Fibroblast of skin of abdomen (primary cell): Measurements from ENCODE around the gene GPRASP1. TPM values are rescaled to one million over a fixed set of nuclear protein-coding genes. Genes with fewer than 3 reads are reported as not detected.
"Not testable (repeated sequence)": the region's sequence is repeated elsewhere in the genome, so short reads cannot be mapped to it uniquely, and the experiment has no call there.

Experiments used
- DNase-seq: peaks from one replicate; pipeline ENCODE4 v3.0.0-alpha.2; 2013
- polyA plus RNA-seq, 2 experiments: library from polyadenylated mRNA; unstranded; fragments of 120-200 nt; gene quantifications; one replicate each; pipeline ENCODE4 v1.2.1, GENCODE V29; 2013; ENCODE audit not compliant: insufficient read length in 2 of 2

Gene GPRASP1, protein sequence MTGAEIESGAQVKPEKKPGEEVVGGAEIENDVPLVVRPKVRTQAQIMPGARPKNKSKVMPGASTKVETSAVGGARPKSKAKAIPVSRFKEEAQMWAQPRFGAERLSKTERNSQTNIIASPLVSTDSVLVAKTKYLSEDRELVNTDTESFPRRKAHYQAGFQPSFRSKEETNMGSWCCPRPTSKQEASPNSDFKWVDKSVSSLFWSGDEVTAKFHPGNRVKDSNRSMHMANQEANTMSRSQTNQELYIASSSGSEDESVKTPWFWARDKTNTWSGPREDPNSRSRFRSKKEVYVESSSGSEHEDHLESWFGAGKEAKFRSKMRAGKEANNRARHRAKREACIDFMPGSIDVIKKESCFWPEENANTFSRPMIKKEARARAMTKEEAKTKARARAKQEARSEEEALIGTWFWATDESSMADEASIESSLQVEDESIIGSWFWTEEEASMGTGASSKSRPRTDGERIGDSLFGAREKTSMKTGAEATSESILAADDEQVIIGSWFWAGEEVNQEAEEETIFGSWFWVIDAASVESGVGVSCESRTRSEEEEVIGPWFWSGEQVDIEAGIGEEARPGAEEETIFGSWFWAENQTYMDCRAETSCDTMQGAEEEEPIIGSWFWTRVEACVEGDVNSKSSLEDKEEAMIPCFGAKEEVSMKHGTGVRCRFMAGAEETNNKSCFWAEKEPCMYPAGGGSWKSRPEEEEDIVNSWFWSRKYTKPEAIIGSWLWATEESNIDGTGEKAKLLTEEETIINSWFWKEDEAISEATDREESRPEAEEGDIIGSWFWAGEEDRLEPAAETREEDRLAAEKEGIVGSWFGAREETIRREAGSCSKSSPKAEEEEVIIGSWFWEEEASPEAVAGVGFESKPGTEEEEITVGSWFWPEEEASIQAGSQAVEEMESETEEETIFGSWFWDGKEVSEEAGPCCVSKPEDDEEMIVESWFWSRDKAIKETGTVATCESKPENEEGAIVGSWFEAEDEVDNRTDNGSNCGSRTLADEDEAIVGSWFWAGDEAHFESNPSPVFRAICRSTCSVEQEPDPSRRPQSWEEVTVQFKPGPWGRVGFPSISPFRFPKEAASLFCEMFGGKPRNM (N-terminal part only)
- polyA plus RNA-seq (2013, experiment 1 of 2; ENCODE audit: insufficient read length): 3.2 TPM
- 3.3 TPM for polyA plus RNA-seq (2013, experiment 2 of 2; ENCODE audit: insufficient read length)

GRCh38 chrX:102651242-102652011, at the start of gene GPRASP1:
Gene GPRASP1, plus strand, starts transcription at chrX:102651483. Its CDS starts 2,431 bp downstream, at chrX:102653914.
- peak; percentile 56 for DNase-seq

DNA sequence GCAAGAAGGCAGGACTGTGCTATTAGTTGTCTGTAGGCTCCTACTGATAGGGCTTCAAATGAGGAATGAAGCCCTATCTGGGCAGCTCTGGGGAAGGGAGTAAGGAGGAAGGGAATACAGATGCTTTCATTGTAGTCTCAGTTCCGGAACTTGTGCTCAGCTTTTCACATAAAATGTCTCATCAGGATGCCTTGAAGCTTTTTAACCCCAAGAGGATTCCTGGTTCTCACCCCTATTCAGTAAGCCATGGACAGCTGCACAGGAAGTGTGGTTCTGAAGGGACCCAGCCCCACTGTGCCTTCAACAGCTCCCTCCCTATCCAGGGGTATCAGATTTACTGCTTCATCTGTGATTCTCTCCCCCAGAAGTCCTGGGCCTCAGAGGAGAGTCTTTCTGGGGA, 47.0 kb upstream of the GPRASP1 start:
- DNase-seq: no peak

GRCh38 chrX:102606115-102606514, 45.2 kb upstream of the GPRASP1 start:
- no peak for DNase-seq

GRCh38 chrX:102610905-102611304, 40.4 kb upstream of the GPRASP1 start:
- no peak for DNase-seq

- DNase-seq: no peak
These were observed 27.2 kb upstream of the GPRASP1 start for GRCh38 chrX:102624105-102624504.

- no peak for DNase-seq
These were observed 23.6 kb upstream of the GPRASP1 start for GRCh38 chrX:102627640-102628039.

GRCh38 chrX:102637561-102637960, 13.7 kb upstream of the GPRASP1 start:
- DNase-seq: no peak

DNA sequence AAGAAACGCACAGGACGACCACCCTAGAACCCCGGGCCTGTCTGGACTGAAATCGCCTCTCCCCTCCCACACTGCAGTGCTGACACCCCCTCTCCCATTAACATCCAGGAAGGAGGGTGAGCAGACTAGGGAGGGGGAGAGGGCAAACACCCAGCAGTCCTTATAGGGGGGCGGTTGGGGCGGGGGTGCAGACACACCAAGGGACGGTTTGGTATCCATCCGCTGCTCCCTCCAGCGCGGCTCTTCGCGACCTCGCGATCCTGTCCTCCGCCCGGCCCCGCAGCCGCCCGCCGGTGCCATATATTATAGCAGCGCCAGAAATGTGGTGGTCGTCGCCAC, 411 bp upstream of the GPRASP1 start:
- no peak for DNase-seq

DNA sequence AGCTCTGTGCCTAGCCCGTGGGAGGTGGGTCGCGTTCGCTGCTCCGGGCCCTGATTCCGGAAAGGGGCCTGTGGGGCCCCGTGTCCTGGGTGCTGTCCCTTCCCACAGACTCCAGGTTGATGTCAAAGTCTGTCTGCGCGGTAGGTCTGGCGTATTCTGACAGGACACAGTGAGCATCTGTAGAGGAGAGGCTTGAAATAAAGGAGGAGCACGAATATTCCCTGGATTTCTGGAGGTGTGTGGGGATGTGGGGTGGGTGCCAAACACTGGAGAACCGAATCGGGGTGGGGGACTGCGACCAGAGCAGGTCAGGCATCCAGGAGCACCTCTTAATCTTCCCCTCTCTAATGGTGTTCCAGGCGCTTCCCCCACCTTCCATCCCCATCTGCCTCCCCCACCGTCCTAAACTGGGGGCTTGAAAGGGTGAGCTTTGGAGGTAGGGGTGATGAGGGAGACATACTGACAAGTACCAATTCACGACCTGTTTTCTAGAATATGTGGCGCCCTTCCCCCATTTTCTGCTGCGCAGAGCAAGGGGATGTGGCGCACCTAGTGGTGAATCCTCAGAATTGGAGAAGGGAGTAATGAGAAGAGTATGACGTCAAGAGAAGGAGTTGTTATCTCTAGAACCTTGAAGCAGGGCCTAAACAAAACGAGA, 877 bp downstream of the GPRASP1 start:
- peak; percentile 44 for DNase-seq

DNA sequence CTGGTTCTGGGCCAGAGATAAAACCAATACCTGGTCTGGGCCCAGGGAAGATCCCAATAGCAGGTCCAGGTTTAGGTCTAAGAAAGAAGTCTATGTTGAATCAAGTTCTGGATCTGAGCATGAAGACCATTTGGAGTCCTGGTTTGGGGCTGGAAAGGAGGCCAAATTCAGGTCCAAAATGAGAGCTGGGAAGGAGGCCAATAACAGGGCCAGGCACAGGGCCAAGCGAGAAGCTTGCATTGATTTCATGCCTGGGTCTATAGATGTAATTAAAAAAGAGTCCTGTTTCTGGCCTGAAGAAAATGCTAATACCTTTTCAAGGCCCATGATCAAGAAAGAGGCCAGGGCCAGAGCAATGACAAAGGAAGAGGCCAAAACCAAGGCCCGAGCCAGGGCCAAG, 3.4 kb downstream of the GPRASP1 start:
- DNase-seq: no peak

DNA sequence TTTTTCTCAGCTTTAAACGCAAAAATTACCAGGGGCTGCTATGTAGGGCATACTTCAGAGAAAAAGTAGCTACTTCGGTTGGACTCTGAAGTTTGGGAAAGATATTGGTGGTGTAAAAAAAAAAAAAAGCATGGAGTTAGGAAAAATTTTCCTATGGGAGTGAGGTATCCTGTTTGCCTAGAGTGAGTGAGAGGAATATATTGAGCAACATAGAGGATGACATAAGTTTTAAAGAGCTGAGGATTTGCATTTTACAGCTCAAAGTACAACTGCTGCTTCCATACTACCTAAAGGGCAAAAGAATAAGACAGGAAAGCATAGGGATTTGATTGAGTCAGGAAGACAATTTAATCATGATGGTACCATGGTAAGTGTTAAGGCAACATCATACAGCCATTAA, 7.3 kb downstream of the GPRASP1 start:
- no peak for DNase-seq

DNA sequence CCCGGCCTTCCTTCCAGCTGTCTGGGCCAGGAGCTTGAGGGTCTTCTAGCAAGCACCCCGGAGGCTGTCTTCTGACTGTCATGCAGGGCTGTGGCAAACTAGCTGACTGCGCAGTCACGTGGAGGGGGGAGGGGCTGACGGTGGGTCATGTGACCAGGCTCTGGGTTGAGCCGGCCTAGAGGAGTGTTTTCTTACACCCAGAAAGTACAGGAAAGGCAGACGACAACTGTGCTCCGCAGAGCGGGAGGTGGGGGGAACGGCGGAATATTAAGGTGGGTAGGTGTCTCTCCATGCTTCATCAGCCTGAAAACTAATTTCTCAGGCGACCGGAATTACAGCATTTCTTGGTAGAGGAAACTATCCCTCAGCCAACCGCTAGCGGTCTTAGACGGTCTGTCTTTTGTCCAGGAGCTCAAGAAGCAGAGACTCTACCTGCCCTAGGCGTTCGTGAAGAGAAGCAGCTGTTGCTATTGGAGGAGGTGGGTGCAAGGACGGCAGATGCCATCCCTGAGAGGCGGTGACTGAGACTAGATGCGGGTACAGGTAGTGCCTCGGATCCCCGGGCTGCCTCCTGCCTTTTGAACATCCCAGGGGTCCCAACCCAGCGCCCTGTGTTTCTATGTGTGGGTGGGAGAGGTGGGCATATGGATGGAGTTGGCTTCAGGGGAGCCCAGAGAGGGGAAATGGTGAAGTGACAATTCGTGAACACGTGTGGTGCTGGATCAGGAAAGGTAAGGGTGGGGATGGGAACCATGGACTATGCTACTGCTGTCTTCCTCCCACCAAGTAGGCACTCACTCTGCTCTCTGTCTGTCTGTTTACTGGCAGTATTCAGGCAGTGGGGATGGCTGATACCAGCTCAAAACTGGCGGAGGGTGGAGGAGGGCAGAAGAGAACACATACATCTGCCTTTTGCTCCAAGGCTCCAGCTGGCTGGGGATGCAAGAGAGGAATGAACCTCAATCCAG, 8.8 kb downstream of the GPRASP1 start:
- DNase-seq: peak; percentile 68

- not testable (repeated sequence) for DNase-seq
These were observed 12.5 kb downstream of the GPRASP1 start for GRCh38 chrX:102663820-102664219.

DNA sequence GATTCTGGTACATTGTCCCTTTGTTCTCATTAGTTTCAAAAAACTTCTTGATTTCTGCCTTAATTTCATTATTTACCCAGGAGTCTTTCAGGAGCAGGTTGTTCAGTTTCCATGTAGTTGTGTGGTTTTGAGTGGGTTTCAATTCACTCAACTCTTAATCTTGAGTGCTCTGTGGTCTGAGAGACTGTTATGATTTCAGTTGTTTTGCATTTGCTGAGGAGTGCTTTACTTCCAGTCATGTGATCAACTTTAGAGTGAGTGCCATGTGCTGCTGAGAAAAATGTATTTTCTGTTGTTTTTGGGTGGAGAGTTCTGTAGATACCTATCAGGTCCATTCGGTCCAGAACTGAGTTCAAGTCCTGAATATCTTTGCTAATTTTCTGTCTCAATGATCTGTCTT, 15.8 kb downstream of the GPRASP1 start:
- not testable (repeated sequence) for DNase-seq

DNA sequence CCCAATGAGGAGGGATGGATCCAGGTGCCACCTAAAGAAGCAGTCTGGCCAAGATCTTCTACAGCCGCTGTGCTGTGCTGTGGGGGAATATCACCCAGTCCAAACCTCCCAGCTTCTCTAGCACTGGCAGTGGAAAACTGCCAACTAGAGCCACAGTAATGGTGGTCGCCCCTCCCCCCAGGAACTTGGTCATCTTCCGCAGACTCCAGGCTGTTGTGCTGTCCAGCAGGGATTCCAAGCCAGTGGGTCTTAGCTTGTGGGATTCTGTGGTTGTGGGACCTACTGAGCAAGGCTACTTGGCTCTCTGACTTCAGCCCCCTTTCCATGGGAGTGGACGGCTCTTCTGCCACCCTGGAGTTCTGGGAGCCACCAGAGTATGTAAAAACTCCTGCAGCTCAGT, 18.2 kb downstream of the GPRASP1 start:
- no peak for DNase-seq

GRCh38 chrX:102672856-102673255, 21.6 kb downstream of the GPRASP1 start:
- peak; percentile 19 for DNase-seq

DNA sequence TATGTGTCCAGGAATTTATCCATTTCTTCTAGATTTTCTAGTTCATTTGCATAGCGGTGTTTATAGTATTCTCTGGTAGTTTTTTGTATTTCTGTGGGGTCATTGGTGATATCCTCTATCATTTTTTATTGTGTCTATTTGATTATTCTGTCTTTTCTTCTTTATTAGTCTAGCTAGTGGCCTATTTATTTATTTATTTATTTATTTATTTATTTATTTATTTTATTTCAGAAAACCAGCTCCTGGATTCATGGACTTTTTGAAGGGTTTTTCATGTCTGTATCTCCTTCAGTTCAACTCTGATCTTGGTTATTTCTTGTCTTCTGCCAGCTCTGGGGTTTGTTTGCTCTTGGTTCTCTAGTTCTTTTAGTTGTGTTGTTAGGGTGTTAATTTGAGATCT, 26.2 kb downstream of the GPRASP1 start:
- not testable (repeated sequence) for DNase-seq

- no peak for DNase-seq
These were observed 33.7 kb downstream of the GPRASP1 start for GRCh38 chrX:102684772-102685520.

- no peak for DNase-seq
These were observed 43.5 kb downstream of the GPRASP1 start for GRCh38 chrX:102694749-102695148.

DNA sequence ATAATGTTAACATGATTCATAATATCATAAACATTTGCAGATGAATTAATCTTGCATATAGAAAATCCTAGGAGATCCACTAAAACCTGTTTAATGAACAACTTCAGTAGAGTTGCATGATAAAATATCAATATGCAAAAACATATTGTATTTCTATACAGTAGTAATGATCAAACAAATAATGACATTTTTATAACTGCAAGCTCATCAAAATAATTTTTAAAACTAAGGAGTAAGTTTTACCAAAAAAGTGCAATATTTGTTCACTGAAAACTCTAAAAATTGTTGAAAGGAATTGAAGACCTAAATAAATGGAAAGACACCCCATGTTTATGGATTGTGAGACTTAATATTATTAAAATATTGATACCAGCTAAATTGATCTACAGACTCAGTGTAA, 45.0 kb downstream of the GPRASP1 start:
- no peak for DNase-seq
